Amygdala (tissue), 56 donors: ENCODE results near the gene COL4A2.
A peak's percentile ranks its signal among the peaks of the same experiment; 100 is the strongest.

Experiments
- DNase-seq, 56 donors: peaks; one replicate each; lab custom pipeline; 2025; lab: John Stamatoyannopoulos, UW

Gene COL4A2

DNA sequence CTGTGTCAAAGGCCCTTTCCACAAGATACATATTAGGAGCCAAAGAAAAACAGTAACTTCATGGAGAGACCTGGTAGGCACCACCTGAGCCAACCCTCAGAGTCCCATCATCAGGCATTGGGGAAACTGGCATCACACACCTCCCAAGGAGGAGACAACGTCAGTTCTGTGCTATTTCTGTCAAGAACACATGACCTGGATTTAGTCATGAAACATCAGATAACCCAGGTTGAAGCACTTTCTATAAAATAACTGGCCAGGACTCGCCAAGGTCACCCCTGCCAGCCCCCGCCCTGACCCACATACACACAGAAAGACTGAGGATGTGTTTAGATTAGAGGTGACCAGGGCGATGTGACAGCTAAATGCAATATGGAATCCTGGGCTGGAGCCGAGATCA, 35.8 kb upstream of the COL4A2 start:
- no peak for DNase-seq

DNA sequence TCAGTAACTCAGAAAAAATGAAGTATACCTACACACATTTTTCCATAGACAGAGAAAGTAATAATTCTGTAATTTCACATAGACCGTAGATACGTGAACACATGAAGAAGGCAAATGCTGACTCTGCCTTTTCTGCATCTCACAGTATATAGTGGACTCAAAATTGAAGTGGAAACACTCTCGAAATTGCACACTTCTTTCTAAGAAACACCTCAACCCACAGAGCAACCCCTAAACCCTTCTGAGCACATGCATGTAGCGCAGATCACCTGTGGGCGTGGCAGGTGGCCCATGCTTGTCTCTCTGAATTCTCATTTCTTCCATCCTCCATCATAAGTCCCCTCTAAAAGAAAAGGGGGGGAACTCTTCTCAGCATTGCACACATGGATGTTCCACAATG, 34.9 kb upstream of the COL4A2 start:
- no peak for DNase-seq

DNA sequence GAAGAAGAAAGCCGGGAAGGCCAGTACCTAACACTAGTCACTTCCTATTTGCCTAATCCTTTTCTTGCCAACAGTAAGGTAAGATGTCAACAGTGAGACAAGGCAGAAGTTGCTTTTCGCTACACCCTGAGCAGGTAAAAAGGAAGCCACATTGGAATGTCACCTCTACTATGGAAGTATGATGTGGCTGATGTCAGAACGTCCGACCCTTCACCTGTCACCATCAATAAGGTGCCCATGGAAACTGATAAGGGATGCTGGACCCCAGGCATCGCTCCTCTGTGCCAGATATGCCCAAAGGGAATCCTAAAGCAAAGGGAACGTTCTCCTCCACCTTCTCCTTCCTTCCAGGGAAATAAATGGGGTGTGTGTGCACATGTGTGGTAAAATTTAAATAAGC, 34.4 kb upstream of the COL4A2 start:
- DNase-seq: no peak

DNA sequence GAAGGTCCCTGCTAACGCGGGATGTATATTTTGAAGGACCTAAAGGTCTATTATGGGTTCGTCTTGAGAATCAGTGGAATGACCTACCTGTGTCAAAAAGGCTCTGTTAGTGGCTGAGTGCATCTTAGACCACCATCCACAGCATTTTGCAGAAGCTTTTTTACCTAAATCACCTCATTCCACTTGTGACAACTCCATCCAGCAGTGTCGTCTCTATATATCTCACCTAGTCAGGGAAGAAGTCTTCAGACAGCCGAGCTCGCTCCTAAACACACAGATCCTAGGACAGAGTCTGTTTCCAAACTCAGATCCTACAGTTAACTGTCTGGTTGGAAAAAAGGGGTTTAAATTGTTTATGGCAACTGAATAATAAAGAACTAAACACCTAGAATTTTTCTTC, 33.8 kb upstream of the COL4A2 start:
- DNase-seq: no peak

DNA sequence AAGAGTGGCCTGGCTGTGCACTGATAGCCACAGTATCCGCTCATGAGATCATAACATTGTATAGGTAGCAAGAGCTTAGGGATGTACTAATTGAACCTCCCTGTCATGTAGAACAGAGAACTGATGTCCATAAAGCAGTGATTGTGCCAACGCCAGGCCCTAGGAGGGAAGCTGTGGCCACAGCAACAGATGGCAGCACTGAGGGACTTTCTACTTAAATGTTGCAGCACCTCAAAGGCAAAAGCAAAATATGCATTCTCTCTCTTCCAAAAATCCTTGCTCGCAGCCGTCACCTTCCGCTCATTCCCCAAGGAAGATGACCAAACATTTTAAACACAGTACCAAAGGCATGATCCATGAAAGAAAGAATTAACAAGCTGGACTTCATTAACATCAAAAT, 32.4 kb upstream of the COL4A2 start:
- DNase-seq: peak in 1 of 56 donors; percentile 6

DNA sequence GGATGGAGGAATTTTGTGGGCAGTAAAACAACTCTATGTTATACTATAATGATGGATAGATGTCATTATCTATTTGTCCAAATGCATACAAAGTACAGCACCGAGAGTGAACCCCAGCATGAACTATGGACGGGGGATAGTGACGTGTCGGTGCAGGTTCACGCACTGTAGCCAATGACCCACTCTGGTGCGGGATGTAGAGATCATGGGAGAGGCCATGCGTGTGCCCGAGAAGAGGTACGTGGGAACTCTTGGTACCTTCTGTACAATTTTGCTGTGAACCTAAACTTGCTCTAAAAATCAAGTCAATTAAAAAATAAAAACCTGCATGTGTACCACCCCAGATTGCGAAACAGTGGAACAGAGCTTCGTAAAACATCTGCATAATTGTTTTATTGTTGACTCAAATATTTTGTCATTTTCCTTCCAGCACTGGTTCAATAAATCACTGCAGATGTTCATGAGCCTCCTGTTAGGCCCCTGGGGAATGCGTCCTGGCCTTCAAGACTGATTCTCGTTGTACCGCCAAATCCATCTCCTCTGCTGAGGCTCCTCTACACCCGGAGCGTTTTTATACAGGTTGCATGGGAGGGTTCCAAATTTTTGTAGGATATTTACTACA, 31.0 kb upstream of the COL4A2 start:
- DNase-seq: no peak

DNA sequence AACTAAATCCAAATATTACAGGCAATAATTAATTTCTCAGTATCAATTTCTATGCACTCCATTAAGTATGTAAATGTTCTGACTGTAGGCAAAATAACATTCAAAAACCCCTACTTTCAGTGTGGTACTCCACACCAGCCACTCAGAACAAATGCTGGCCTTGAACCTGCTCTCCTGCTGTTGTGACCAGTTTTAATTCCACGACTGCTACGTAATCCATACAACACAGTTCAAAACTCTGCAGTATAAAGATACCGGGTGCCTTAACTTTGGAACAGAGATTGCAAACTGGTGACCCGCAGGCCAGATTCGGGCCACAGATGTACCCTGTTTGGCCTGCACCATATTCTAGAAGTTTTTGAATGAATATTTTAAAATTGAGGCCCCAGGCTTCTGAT, 30.5 kb upstream of the COL4A2 start:
- no peak for DNase-seq

DNA sequence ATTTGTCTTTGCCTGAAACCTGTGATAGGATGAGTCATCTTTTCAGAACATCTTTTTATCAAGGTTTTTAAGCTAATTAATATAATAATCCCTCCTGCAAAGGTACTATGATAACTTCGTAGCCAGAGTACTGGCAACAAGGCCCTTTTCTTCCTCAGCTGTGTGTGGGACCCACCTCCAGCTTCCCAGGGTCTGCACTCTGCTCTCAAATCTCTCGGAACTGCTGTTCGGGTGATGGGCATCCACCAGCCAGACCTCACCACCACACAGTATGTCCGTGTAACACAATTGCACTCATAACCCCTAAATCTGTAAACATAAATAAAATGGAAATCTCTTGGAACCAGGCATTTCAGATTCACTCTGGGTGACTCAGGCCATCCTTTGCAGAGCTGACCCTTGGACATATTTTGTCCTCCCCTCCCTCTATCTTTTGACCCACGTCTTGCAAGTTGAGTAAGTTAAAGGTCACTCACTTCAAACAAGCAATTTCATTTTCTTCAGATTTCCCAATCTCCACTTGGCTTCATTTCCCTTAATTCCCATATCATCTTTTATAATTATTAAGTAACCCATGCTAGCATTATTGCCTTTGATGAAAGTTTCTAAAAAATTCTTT, 29.6 kb upstream of the COL4A2 start:
- DNase-seq: no peak

DNA sequence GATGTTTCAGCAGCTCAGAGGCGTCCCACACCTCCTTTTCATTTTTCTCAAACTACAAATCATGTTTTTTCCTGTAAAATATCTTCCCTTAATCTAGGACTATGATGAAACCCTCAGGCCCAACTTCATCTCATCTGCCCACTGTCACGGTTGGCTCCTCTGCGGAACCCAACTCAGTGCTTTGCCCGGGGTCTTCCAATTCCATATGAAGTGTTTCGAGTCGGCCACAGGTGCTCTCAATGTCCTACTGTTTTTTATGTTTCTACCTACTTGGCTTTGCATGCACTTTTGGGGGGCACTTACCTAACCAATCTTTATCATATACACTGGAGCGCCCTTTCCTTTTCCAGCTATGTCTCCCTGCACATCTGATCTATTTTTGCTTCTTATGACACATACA, 28.2 kb upstream of the COL4A2 start:
- no peak for DNase-seq

DNA sequence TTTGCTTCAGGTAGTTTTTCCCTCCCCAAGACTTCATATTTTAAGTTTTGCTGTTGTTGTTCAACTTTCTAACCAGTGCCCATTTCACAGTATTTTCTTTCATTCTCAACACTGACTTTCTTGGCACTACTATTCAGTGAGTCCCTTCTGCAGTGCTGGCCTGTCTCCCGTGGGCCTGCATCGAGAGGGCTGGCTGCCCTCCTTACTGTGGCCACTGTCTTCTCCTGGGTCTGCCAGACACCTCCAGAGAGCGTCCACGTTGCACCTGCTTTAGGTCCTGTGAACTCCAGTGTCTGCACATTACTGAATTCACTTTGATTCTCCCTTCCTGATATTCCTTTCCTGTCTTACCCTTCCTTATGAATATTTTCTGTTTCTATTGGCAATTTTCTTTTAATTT, 27.4 kb upstream of the COL4A2 start:
- no peak for DNase-seq

DNA sequence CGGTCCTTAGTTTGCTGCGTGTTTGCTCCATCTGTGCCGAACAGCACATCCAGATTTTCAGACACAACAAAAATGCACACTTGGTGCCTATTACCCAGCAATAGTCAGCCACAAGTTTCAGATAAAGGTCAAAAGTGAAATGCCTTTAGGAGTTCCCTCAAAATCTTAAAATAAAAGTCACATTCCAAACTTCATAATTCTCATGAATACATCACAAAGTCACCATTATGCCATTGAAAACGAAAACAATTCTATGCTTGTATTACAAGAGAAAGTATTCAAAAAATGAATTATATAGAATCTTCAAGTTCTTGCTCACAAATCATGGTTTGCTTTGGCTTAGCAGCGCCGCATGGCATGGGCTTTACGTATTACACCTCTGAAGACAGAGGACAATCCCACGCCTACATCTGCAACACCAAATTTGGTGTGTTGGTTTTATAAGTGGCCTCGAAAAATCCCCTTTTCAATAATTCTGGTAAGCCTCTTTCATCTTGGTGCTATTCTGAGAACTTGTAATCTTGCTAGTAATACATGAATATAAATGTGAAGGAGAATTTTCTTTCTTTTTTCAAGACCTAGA, 26.8 kb upstream of the COL4A2 start:
- no peak for DNase-seq

DNA sequence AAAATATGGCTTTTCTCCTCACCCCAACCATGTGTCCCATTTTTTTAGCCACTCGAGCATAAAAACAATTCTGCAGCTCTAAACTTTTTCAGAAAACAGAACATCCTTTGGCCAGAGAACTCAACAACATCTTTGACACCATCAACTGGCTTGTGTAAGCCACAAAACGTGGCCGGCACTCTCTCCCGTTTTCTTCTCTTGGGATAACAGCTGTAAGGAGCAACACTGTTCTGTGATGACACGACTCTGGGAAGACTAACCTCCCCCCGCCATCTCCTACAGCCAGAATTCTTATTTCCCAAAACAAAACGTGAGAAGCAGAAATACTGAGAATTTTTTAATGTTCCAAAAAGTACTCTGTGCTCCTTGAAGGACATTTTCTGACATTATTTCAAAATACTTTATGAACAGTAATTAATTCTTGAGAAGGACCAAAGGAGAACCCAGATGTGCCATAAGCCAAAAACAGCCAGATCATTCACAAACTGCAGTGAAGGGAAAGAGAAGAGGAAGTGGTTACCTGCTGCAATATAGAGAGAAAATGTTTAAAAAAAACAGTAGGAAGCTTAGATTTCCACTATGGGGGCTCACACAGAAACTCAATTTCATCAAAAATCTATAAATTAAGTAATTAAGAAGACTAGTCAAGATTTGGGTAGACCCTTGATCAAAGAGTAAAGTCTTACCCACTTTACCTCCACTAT, 25.9 kb upstream of the COL4A2 start:
- DNase-seq: no peak

DNA sequence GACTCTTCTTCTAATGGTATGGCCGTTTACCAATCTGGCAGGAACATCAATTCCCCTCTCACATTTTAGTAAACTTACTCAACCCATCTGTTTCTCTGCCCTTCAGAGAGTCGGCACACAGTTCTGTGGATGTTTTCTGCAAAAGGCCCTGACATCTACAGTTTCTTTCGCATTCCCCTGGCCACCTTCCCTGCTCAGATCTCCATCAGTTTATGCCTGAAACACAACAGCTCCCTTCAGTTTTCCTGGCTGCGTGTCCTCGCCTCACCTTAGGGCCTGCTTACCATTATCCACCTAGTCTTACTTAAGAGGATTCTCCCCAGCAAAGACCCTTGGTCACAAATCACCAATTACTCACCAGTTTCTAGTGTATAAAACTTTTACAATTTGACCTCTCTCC, 25.3 kb upstream of the COL4A2 start:
- no peak for DNase-seq

DNA sequence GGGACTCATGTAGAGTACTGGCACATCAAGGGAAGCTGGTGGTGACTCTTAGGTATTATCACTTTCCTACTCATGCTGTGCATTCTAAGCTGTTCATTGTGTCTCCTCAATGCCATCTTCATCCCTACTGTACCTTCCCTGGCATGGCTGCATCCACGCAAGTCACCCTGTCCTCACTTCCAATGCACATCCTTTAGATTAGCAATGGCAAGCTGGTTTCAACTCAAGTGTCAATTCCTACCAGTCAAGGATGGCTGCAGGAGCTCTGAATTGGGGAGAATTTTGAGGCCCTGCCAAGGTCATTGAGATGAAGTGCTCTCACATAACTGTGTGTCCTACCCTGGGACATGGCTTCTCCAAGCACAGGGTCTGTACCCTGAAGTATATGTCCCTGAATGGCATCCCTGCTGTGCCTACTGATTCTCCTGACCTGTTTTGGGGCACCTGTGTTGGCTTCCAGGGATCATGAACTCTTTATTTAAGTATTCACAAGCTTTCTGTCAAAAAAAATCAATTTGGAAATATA, 24.7 kb upstream of the COL4A2 start:
- DNase-seq: no peak

DNA sequence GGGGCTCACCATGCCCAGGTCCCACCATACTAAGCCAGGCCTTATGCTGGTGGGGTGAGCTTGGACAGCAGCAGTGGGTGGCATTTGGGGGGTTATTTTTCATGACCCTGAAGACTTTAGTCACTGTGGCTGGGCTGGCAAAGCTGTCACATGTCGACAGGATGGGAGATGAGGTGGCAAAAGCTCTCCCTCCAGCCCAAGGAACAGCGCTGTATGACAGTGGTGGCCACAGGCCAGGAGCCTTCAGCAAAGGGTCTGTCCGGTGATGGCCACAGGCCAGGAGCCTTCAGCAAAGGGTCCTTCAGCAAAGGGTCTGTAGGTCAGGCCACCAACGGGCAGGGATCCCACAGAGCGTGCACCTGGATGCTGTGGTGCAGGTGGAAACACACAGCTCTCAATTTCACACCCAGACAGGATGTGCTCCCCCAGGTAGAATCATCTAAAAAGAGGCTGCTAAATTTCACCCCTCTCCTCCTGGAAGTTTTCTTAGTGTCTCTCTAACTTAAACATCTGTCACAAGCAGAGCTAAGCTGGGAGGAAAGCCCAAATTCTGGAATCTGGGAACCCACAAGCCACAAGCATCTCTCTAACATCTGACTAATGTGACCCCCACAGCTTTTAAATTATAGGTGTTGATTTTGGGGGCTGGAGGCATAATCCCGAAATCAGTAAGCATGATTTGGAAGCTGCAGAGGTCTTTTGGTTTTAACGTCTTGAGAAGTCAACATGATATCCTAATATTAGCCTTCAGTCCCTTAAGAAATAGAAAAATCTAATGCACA, 23.2 kb upstream of the COL4A2 start:
- DNase-seq: no peak

DNA sequence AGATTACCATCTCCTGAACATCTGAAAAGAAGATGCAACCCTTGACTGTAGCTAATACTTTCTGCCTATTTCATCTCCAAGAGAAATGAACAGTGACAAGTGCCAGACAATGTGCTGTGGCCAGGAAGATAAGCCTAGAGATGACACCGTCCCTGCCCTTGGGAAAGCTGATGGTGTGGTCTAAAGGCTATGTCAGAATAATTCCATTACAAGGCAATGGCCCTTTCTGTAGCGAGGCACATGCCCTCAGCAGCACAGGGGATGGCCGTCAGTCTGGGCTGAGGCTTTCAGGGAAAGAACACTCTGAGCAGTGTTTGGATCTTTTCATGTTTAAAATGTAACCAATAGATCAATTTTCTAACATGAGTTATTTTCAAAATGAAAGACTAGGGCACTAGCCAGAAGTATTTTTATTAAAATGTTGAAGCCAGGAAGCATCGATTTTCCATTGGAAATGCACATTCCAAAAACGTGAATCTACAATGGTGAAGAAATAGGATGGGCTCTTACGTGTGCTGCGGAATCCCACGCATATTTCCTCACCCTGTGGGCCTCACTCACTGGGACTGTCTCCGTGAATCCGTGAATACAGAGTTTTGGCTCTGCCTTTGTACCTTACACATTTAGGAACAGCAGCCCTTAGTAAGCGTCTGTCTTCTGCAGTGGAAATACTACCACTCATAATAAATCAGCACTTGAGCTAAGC, 22.2 kb upstream of the COL4A2 start:
- DNase-seq: no peak

DNA sequence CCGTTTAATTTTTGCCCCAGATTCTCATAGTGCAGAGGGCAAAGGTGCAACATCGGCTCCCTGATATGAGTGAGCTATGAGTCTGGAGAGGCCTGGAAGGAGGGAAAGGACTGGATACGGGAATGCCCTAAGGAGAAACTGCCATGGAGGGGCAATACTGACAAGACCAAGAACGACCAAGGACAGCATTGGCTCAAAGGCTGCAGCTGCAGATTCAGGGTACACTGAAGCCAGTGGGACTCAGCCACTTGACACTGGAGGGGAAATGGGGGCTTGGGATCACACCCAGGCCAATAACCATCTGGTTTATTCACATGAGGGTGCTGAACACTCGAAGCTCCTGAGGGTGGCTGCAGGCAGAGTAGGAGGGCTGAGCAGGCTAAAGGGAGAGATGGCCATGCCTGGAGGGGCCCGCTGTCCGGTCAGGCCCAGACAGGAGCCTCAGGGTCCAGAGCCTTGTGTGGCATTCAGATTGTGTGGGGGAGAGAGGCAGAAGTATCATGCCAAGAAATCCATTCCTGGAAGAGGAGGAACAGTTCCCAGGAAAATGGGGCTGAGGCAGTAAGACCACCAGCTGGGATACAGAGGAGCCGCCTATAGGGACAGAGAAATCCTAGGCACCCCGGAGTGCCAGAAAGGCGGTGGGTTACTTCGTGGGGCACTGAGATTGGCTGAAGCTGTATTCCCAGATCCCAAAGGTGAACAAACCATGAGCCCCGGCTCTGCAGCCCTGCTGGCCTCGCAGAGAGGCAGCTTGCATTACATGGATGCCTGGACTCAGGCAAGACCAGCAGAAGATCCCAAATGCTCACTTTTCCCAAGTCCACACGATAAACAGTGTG, 20.9 kb upstream of the COL4A2 start:
- no peak for DNase-seq

DNA sequence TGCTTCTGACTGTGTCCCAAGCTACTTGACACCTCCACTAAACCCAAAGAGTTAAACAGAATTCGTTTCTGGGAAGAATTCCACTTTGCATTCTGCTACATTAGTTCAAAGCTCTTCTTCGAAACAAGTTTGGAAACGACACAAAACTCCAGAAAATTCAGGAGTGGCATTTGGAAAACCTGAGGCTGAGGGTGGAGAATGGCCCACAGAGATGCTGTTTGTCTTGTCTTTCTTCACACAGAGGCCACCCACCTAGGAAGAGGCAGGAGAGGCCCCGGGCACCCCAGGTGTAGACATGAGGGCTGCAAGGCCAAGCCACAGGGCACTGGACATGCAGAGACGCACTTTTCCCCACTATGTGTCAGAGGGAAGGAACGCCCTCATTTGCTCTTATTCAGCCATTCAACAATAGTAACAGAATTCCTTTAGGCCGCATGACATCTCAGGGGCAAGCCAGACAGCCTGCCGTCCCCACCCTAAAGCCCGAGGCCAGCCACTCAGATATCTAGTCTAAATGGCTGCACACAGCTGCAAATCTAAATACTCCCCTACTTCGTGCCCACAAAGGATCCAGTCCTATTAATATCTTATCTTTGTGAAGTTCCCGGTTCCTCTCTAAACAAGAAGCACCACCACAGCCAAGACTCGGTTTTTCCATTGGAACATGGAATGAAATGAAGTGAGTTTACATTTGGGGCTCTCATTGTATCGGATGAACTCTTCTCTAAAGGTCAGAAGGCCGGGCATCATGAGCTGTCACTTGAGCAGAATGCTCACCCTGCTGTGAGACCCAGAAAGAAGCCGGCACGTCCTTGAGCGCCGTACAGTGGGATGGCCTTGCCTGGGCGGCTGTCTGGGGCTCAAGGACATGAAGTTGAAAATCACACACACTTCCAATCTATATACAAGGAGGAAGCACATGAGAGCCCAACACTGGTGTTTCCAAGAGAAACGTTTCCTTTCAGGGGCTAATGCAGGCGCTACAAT, 20.0 kb upstream of the COL4A2 start:
- no peak for DNase-seq
